Measurements from ENCODE around the gene TNFRSF4.

DNA sequence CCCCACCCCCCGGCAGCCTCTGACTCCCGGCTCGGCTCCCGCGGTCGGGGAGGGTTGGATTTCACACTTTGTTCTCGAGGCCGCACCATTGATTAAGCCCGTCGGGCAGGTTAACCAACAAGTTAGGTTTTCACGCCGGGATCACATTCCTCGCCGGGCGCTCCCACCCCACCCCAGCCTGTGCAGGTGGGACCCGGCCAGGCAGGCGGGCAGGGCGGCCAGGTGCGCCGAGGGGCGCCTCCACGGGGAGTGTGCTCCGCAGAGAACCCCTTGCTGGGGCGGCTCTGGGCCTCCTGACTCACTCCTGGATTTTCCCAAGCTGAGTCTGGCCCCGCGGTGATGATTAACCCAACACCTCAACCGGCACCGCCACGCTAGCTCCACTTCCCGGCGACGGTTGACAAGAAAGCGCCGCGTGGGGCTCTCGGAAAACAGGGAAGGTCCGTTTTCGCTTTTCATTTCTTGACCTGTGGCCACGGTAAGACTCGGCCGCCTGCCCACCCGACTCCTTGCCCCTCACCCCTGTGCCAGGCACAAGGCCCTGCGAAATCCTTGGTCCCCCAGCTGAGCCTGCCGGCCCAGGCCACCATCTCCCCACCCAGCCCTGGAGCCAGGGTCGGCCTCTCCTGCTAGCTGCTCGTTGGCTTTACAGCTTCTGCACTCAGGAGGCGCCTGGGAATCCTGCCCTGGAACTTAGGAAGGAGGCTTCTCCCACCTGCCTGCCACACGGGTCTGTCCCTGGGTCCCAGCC lies 49.1 kb downstream of the TNFRSF4 start:
- TF ChIP-seq ELF1 (CRISPR knock-in tag; IDR thresholded peaks at IDR 0.05) (no peak; the same call in 1 of the 2 replicates), RAD21 (CRISPR knock-in tag; IDR thresholded peaks at IDR 0.05) (no peak), KDM1A (CRISPR knock-in tag; IDR thresholded peaks at IDR 0.05) (no peak), TRIM24 (CRISPR knock-in tag; IDR thresholded peaks at IDR 0.05) (no peak), ESRRA (CRISPR knock-in tag; IDR thresholded peaks at IDR 0.05; ENCODE audit: low read depth) (0 out of 2 replicates have a peak, but pooled peaks have one; percentile 27)
- TF ChIP-seq, protein P1, sequence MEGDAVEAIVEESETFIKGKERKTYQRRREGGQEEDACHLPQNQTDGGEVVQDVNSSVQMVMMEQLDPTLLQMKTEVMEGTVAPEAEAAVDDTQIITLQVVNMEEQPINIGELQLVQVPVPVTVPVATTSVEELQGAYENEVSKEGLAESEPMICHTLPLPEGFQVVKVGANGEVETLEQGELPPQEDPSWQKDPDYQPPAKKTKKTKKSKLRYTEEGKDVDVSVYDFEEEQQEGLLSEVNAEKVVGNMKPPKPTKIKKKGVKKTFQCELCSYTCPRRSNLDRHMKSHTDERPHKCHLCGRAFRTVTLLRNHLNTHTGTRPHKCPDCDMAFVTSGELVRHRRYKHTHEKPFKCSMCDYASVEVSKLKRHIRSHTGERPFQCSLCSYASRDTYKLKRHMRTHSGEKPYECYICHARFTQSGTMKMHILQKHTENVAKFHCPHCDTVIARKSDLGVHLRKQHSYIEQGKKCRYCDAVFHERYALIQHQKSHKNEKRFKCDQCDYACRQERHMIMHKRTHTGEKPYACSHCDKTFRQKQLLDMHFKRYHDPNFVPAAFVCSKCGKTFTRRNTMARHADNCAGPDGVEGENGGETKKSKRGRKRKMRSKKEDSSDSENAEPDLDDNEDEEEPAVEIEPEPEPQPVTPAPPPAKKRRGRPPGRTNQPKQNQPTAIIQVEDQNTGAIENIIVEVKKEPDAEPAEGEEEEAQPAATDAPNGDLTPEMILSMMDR (CRISPR knock-in tag; IDR thresholded peaks at IDR 0.05), result 0 out of 2 replicates have a peak, but pooled peaks have one; percentile 7
- TF ChIP-seq, protein P2, sequence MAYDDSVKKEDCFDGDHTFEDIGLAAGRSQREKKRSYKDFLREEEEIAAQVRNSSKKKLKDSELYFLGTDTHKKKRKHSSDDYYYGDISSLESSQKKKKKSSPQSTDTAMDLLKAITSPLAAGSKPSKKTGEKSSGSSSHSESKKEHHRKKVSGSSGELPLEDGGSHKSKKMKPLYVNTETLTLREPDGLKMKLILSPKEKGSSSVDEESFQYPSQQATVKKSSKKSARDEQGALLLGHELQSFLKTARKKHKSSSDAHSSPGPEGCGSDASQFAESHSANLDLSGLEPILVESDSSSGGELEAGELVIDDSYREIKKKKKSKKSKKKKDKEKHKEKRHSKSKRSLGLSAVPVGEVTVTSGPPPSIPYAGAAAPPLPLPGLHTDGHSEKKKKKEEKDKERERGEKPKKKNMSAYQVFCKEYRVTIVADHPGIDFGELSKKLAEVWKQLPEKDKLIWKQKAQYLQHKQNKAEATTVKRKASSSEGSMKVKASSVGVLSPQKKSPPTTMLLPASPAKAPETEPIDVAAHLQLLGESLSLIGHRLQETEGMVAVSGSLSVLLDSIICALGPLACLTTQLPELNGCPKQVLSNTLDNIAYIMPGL (CRISPR knock-in tag; IDR thresholded peaks at IDR 0.05; ENCODE audit: borderline replicate concordance in 1 of 2, low read depth in 1 of 2), result peak; percentile 22 to 32; a peak in 1 of 4 replicates
- TF ChIP-seq, protein P3, sequence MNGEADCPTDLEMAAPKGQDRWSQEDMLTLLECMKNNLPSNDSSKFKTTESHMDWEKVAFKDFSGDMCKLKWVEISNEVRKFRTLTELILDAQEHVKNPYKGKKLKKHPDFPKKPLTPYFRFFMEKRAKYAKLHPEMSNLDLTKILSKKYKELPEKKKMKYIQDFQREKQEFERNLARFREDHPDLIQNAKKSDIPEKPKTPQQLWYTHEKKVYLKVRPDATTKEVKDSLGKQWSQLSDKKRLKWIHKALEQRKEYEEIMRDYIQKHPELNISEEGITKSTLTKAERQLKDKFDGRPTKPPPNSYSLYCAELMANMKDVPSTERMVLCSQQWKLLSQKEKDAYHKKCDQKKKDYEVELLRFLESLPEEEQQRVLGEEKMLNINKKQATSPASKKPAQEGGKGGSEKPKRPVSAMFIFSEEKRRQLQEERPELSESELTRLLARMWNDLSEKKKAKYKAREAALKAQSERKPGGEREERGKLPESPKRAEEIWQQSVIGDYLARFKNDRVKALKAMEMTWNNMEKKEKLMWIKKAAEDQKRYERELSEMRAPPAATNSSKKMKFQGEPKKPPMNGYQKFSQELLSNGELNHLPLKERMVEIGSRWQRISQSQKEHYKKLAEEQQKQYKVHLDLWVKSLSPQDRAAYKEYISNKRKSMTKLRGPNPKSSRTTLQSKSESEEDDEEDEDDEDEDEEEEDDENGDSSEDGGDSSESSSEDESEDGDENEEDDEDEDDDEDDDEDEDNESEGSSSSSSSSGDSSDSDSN (CRISPR knock-in tag; IDR thresholded peaks at IDR 0.05), result peak; percentile 59
- TF ChIP-seq, protein P4, sequence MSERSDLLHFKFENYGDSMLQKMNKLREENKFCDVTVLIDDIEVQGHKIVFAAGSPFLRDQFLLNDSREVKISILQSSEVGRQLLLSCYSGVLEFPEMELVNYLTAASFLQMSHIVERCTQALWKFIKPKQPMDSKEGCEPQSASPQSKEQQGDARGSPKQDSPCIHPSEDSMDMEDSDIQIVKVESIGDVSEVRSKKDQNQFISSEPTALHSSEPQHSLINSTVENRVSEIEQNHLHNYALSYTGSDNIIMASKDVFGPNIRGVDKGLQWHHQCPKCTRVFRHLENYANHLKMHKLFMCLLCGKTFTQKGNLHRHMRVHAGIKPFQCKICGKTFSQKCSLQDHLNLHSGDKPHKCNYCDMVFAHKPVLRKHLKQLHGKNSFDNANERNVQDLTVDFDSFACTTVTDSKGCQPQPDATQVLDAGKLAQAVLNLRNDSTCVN (CRISPR knock-in tag; IDR thresholded peaks at IDR 0.05; ENCODE audit: borderline replicate concordance), result peak; percentile 8; the same call in 1 of the 2 replicates
- TF ChIP-seq, protein P5, sequence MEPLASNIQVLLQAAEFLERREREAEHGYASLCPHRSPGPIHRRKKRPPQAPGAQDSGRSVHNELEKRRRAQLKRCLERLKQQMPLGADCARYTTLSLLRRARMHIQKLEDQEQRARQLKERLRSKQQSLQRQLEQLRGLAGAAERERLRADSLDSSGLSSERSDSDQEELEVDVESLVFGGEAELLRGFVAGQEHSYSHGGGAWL (CRISPR knock-in tag; IDR thresholded peaks at IDR 0.05), result no peak; the same call in 1 of the 2 replicates
